ENCODE data around the gene SDC4.

DNA sequence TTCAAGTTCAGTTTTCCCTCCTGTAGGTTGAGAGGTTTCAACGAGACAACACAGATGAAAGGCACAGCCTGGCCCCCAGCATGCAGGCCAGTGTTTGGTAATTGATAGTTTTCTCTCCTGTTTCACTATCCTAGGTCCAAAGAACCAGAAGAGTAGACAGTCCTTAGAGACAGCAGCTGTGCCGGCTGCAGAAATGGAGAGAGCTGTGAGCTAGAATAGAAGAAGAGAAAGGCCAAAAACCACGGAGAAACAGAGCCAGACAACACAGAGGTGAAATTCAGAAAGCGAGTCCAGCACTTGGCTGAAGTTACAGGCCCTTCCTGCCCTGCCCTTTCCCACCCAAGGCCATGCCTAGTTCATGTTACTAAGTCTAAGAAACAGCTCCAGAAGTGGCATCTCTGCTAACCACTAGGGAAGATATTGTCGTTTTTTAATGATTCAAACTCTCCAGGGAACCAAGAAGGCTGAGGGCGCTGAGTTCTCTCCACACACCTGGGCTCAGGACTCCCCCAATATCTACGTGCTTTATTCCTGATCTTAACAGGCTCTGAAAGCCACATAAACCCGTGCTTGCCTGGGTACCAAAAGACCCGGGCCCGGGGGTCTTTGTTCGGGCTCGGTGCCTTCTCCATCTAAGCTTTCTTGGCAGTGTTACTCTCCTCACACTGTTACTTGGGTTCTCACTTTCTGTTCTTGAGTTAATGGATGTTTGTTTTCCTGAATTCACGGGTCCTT is 58.1 kb downstream of the SDC4 start:
- no peak for TF ChIP-seq EZH2 (IDR thresholded peaks at IDR 0.05)
- TF ChIP-seq, protein P1, sequence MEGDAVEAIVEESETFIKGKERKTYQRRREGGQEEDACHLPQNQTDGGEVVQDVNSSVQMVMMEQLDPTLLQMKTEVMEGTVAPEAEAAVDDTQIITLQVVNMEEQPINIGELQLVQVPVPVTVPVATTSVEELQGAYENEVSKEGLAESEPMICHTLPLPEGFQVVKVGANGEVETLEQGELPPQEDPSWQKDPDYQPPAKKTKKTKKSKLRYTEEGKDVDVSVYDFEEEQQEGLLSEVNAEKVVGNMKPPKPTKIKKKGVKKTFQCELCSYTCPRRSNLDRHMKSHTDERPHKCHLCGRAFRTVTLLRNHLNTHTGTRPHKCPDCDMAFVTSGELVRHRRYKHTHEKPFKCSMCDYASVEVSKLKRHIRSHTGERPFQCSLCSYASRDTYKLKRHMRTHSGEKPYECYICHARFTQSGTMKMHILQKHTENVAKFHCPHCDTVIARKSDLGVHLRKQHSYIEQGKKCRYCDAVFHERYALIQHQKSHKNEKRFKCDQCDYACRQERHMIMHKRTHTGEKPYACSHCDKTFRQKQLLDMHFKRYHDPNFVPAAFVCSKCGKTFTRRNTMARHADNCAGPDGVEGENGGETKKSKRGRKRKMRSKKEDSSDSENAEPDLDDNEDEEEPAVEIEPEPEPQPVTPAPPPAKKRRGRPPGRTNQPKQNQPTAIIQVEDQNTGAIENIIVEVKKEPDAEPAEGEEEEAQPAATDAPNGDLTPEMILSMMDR (IDR thresholded peaks at IDR 0.05 in 2 of 3, conservative IDR thresholded peaks at IDR 0.05 in 1 of 3; ENCODE audit: borderline replicate concordance in 1 of 3, insufficient read depth in 1 of 3, low read depth in 2 of 3, low read length in 2 of 3) = no peak
- no peak for TF ChIP-seq YY1 (IDR thresholded peaks at IDR 0.05; ENCODE audit: extremely low read depth, insufficient replicate concordance, low read depth, low read length)
- TF ChIP-seq SP1 (IDR thresholded peaks at IDR 0.05; ENCODE audit: low read depth) = no peak

Measured in HCT116 (cell line).